ENCODE measurements around the gene KCNH3.
A peak's percentile ranks its signal among the peaks of the same experiment; 100 is the strongest.

KCNH3 gene

GRCh38 chr12:49543914-49544815, 5.3 kb downstream of the KCNH3 start:
- H3K4me3 ChIP-seq, result no peak overlapping the region
- H3K36me3 ChIP-seq (replicated peaks), result no peaks in the 10 kb centered on the region
- H3K9me3 ChIP-seq, result no peaks in the 10 kb centered on the region
- DNase-seq (ENCODE audit: low spot score in 2 of 2), result no peak
- peaks cover 3% of the 10 kb centered on the region; the same call in 1 of the 2 replicates for H3K4me1 ChIP-seq
- H3K27me3 ChIP-seq (ENCODE audit: low read depth), result peaks cover 4% of the 10 kb centered on the region; the same call in 1 of the 2 replicates
- in situ Hi-C loops (cut with MboI; ENCODE audit: low sequenced_read_pairs), result no loop called here

- in situ Hi-C loops (cut with MboI; ENCODE audit: low sequenced_read_pairs), result no loop called here
- H3K9me3 ChIP-seq, result no peaks in the 10 kb centered on the region
- no peaks in the 10 kb centered on the region for H3K27me3 ChIP-seq (ENCODE audit: low read depth)
- H3K4me3 ChIP-seq, result no peak overlapping the region
- DNase-seq (ENCODE audit: low spot score in 2 of 2), result no peak
- H3K4me1 ChIP-seq, result no peaks in the 10 kb centered on the region
- H3K36me3 ChIP-seq (replicated peaks), result no peaks in the 10 kb centered on the region
Measured at GRCh38 chr12:49545815-49546214, 7.0 kb downstream of the KCNH3 start.

GRCh38 chr12:49546481-49546880, 7.7 kb downstream of the KCNH3 start:
- Histone ChIP-seq H3K27me3 (ENCODE audit: low read depth) (no peaks in the 10 kb centered on the region), H3K4me3 (no peak overlapping the region), H3K4me1 (no peaks in the 10 kb centered on the region), H3K36me3 (replicated peaks) (no peaks in the 10 kb centered on the region), H3K9me3 (no peaks in the 10 kb centered on the region)
- in situ Hi-C loops (cut with MboI; ENCODE audit: low sequenced_read_pairs), result no loop called here
- DNase-seq (ENCODE audit: low spot score in 2 of 2), result no peak

GRCh38 chr12:49547090-49547690, 8.4 kb downstream of the KCNH3 start:
- no peaks in the 10 kb centered on the region for H3K36me3 ChIP-seq (replicated peaks)

GRCh38 chr12:49548481-49548821, 9.6 kb downstream of the KCNH3 start:
- 0 out of 2 replicates have a peak, but pooled peaks cover 2% of the 10 kb centered on the region for H3K27me3 ChIP-seq (ENCODE audit: low read depth)

More at GRCh38 chr12:49547090-49547690, 8.4 kb downstream of the KCNH3 start:
- in situ Hi-C loops (cut with MboI; ENCODE audit: low sequenced_read_pairs), result no loop called here
- Histone ChIP-seq H3K4me1 (no peaks in the 10 kb centered on the region), H3K4me3 (no peak overlapping the region), H3K9me3 (no peaks in the 10 kb centered on the region), H3K27me3 (ENCODE audit: low read depth) (0 out of 2 replicates have a peak, but pooled peaks cover 2% of the 10 kb centered on the region)
- no peak for DNase-seq (ENCODE audit: low spot score in 2 of 2)

GRCh38 chr12:49548822-49549648, 10.2 kb downstream of the KCNH3 start:
- in situ Hi-C loops (cut with MboI; ENCODE audit: low sequenced_read_pairs), result no loop called here
- DNase-seq (ENCODE audit: low spot score in 2 of 2), result no peak
- H3K27me3 ChIP-seq (ENCODE audit: low read depth), result 0 out of 2 replicates have a peak, but pooled peaks cover 2% of the 10 kb centered on the region
- H3K4me1 ChIP-seq, result no peaks in the 10 kb centered on the region
- H3K36me3 ChIP-seq (replicated peaks), result no peaks in the 10 kb centered on the region
- no peak overlapping the region for H3K4me3 ChIP-seq
- H3K9me3 ChIP-seq, result no peaks in the 10 kb centered on the region

More at GRCh38 chr12:49548481-49548821, 9.6 kb downstream of the KCNH3 start:
- no peak overlapping the region for H3K4me3 ChIP-seq
- in situ Hi-C loops (cut with MboI; ENCODE audit: low sequenced_read_pairs), result no loop called here
- no peak for DNase-seq (ENCODE audit: low spot score in 2 of 2)
- H3K4me1 ChIP-seq, result no peaks in the 10 kb centered on the region
- no peaks in the 10 kb centered on the region for H3K9me3 ChIP-seq
- no peaks in the 10 kb centered on the region for H3K36me3 ChIP-seq (replicated peaks)

GRCh38 chr12:49549735-49550692, 11.2 kb downstream of the KCNH3 start:
- DNase-seq (ENCODE audit: low spot score in 2 of 2), result no peak
- Histone ChIP-seq H3K9me3 (no peaks in the 10 kb centered on the region), H3K4me1 (no peaks in the 10 kb centered on the region)

GRCh38 chr12:49550693-49551252, 11.9 kb downstream of the KCNH3 start:
- Histone ChIP-seq H3K27me3 (ENCODE audit: low read depth) (0 out of 2 replicates have a peak, but pooled peaks cover 2% of the 10 kb centered on the region), H3K4me3 (no peak overlapping the region), H3K36me3 (replicated peaks) (no peaks in the 10 kb centered on the region), H3K4me1 (no peaks in the 10 kb centered on the region), H3K9me3 (no peaks in the 10 kb centered on the region)
- no peak for DNase-seq (ENCODE audit: low spot score in 2 of 2)
- in situ Hi-C loops (cut with MboI; ENCODE audit: low sequenced_read_pairs), result no loop called here

More at GRCh38 chr12:49549735-49550692, 11.2 kb downstream of the KCNH3 start:
- in situ Hi-C loops (cut with MboI; ENCODE audit: low sequenced_read_pairs), result no loop called here
- Histone ChIP-seq H3K27me3 (ENCODE audit: low read depth) (0 out of 2 replicates have a peak, but pooled peaks cover 2% of the 10 kb centered on the region), H3K36me3 (replicated peaks) (no peaks in the 10 kb centered on the region), H3K4me3 (no peak overlapping the region)

- Histone ChIP-seq H3K27me3 (ENCODE audit: low read depth) (0 out of 2 replicates have a peak, but pooled peaks cover 2% of the 10 kb centered on the region), H3K4me1 (no peaks in the 10 kb centered on the region), H3K36me3 (replicated peaks) (peaks cover 8% of the 10 kb centered on the region), H3K4me3 (no peak overlapping the region), H3K9me3 (no peaks in the 10 kb centered on the region)
- no peak for DNase-seq (ENCODE audit: low spot score in 2 of 2)
- in situ Hi-C loops (cut with MboI; ENCODE audit: low sequenced_read_pairs), result no loop called here
Measured at GRCh38 chr12:49552014-49552413, 13.2 kb downstream of the KCNH3 start.

- Histone ChIP-seq H3K36me3 (replicated peaks) (peaks cover 12% of the 10 kb centered on the region), H3K4me1 (no peaks in the 10 kb centered on the region), H3K4me3 (no peak overlapping the region), H3K9me3 (no peaks in the 10 kb centered on the region), H3K27me3 (ENCODE audit: low read depth) (0 out of 2 replicates have a peak, but pooled peaks cover 2% of the 10 kb centered on the region)
- in situ Hi-C loops (cut with MboI; ENCODE audit: low sequenced_read_pairs), result no loop called here
- DNase-seq (ENCODE audit: low spot score in 2 of 2), result no peak
Measured at GRCh38 chr12:49552425-49552824, 13.6 kb downstream of the KCNH3 start.

GRCh38 chr12:49552899-49553298, 14.1 kb downstream of the KCNH3 start:
- Histone ChIP-seq H3K4me3 (no peak overlapping the region), H3K9me3 (no peaks in the 10 kb centered on the region)
- in situ Hi-C loops (cut with MboI; ENCODE audit: low sequenced_read_pairs), result no loop called here

GRCh38 chr12:49553512-49554088, 14.8 kb downstream of the KCNH3 start:
- DNase-seq (ENCODE audit: low spot score in 2 of 2), result peak in 1 of 2 experiments; percentile 19
- in situ Hi-C loops (cut with MboI; ENCODE audit: low sequenced_read_pairs), result no loop called here
- Histone ChIP-seq H3K27me3 (ENCODE audit: low read depth) (0 out of 2 replicates have a peak, but pooled peaks cover 2% of the 10 kb centered on the region), H3K9me3 (no peaks in the 10 kb centered on the region), H3K36me3 (replicated peaks) (peaks cover 23% of the 10 kb centered on the region), H3K4me1 (no peaks in the 10 kb centered on the region), H3K4me3 (no peak overlapping the region)

More at GRCh38 chr12:49552899-49553298, 14.1 kb downstream of the KCNH3 start:
- DNase-seq (ENCODE audit: low spot score in 2 of 2), result no peak
- H3K27me3 ChIP-seq (ENCODE audit: low read depth), result 0 out of 2 replicates have a peak, but pooled peaks cover 2% of the 10 kb centered on the region
- H3K36me3 ChIP-seq (replicated peaks), result peaks cover 17% of the 10 kb centered on the region
- no peaks in the 10 kb centered on the region for H3K4me1 ChIP-seq

All from HAP-1 (cell line).